ENCODE results near the gene WDR37. TPM values are rescaled to one million over a fixed set of nuclear protein-coding genes. Genes with fewer than 3 reads are reported as not detected.
"Not testable (repeated sequence)": the region's sequence is repeated elsewhere in the genome, so short reads cannot be mapped to it uniquely, and the experiment has no call there.

The WDR37 gene
- total and polyA plus RNA-seq, 4 donors = 18.7 to 32.6 (median 28.9) TPM

GRCh38 chr10:1036341-1036791 lies 19.8 kb upstream of the WDR37 start:
- no peak overlapping the region for H3K4me3 ChIP-seq (ENCODE audit: low read depth, low read length)
- peaks cover 9% of the 10 kb centered on the region for H3K4me1 ChIP-seq (ENCODE audit: control insufficient read depth, insufficient read depth, low read length)
- H3K36me3 ChIP-seq (ENCODE audit: control insufficient read depth, insufficient read depth, low read length) = peaks cover 18% of the 10 kb centered on the region
- no peaks in the 10 kb centered on the region for H3K27me3 ChIP-seq (ENCODE audit: control insufficient read depth, insufficient read depth, low read length)
- 76% methylated on average over 12 of the region's 14 CpGs for WGBS (ENCODE audit: insufficient coverage)
- no peak overlapping the region for H3K27ac ChIP-seq (ENCODE audit: low read depth, low read length)
- no peak for DNase-seq (ENCODE audit: low read depth in 4 of 6, low spot score in 6 of 6)
- H3K9me3 ChIP-seq (ENCODE audit: control insufficient read depth, insufficient read depth, low read length) = no peaks in the 10 kb centered on the region

GRCh38 chr10:1037098-1037497 lies 19.1 kb upstream of the WDR37 start:
- Histone ChIP-seq H3K27me3 (ENCODE audit: control insufficient read depth, insufficient read depth, low read length) (no peaks in the 10 kb centered on the region), H3K9me3 (ENCODE audit: control insufficient read depth, insufficient read depth, low read length) (no peaks in the 10 kb centered on the region), H3K27ac (ENCODE audit: low read depth, low read length) (no peak overlapping the region), H3K4me1 (ENCODE audit: control insufficient read depth, insufficient read depth, low read length) (peaks cover 9% of the 10 kb centered on the region), H3K36me3 (ENCODE audit: control insufficient read depth, insufficient read depth, low read length) (peaks cover 23% of the 10 kb centered on the region), H3K4me3 (ENCODE audit: low read depth, low read length) (no peak overlapping the region)
- WGBS (ENCODE audit: insufficient coverage) = 85% methylated on average over 8 of the region's 11 CpGs
- no peak for DNase-seq (ENCODE audit: low read depth in 4 of 6, low spot score in 6 of 6)

GRCh38 chr10:1038769-1039168 lies 17.4 kb upstream of the WDR37 start:
- not testable (repeated sequence) for H3K4me1 ChIP-seq (ENCODE audit: control insufficient read depth, insufficient read depth, low read length); H3K27me3 ChIP-seq (ENCODE audit: control insufficient read depth, insufficient read depth, low read length); H3K4me3 ChIP-seq (ENCODE audit: low read depth, low read length); H3K9me3 ChIP-seq (ENCODE audit: control insufficient read depth, insufficient read depth, low read length); H3K27ac ChIP-seq (ENCODE audit: low read depth, low read length); DNase-seq (ENCODE audit: low read depth in 4 of 6, low spot score in 6 of 6)
- H3K36me3 ChIP-seq (ENCODE audit: control insufficient read depth, insufficient read depth, low read length) = peaks cover 23% of the 10 kb centered on the region
- WGBS (ENCODE audit: insufficient coverage) = 87% methylated on average over 3 of the region's 20 CpGs

DNA sequence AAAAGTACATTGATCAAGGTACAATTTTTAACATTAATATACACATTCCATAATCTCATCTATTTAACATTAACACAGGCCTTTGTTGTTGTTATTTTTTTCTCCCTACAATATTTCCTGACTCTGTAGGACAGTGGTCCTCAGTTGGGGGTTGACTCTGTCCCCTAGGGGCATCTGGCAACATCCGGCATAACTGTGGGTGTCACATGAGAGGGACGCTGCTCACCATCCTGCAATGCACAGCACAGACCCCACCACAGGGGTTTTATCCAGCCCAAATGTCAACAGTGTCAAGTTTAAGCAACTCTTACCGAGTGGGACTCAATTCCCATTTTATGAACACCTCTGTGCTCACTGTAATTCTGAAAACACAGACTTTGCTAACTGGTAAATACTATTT lies 16.1 kb upstream of the WDR37 start:
- Histone ChIP-seq H3K4me3 (ENCODE audit: low read depth, low read length) (no peak overlapping the region), H3K27ac (ENCODE audit: low read depth, low read length) (no peak overlapping the region), H3K4me1 (ENCODE audit: control insufficient read depth, insufficient read depth, low read length) (peaks cover 9% of the 10 kb centered on the region), H3K27me3 (ENCODE audit: control insufficient read depth, insufficient read depth, low read length) (no peaks in the 10 kb centered on the region), H3K9me3 (ENCODE audit: control insufficient read depth, insufficient read depth, low read length) (no peaks in the 10 kb centered on the region), H3K36me3 (ENCODE audit: control insufficient read depth, insufficient read depth, low read length) (peaks cover 23% of the 10 kb centered on the region)
- WGBS (ENCODE audit: insufficient coverage) = 76% methylated on average over 3 of the region's 3 CpGs
- DNase-seq (ENCODE audit: low read depth in 4 of 6, low spot score in 6 of 6) = no peak

- H3K36me3 ChIP-seq (ENCODE audit: control insufficient read depth, insufficient read depth, low read length) = peaks cover 20% of the 10 kb centered on the region
- 94% methylated on average over 2 of the region's 9 CpGs for WGBS (ENCODE audit: insufficient coverage)
- H3K27me3 ChIP-seq (ENCODE audit: control insufficient read depth, insufficient read depth, low read length) = no peaks in the 10 kb centered on the region
These were observed 14.7 kb upstream of the WDR37 start for GRCh38 chr10:1041514-1041913.

GRCh38 chr10:1043532-1043995 lies 12.6 kb upstream of the WDR37 start:
- Histone ChIP-seq H3K36me3 (ENCODE audit: control insufficient read depth, insufficient read depth, low read length) (peaks cover 13% of the 10 kb centered on the region), H3K9me3 (ENCODE audit: control insufficient read depth, insufficient read depth, low read length) (no peaks in the 10 kb centered on the region), H3K4me1 (ENCODE audit: control insufficient read depth, insufficient read depth, low read length) (peaks cover 12% of the 10 kb centered on the region), H3K27me3 (ENCODE audit: control insufficient read depth, insufficient read depth, low read length) (no peaks in the 10 kb centered on the region), H3K4me3 (ENCODE audit: low read depth, low read length) (no peak overlapping the region), H3K27ac (ENCODE audit: low read depth, low read length) (peak overlapping the region; percentile 21)
- DNase-seq (ENCODE audit: low read depth in 4 of 6, low spot score in 6 of 6) = peak in 1 of 6 donors; percentile 54
- WGBS (ENCODE audit: insufficient coverage) = 66% methylated on average over 5 of the region's 12 CpGs

More at GRCh38 chr10:1041514-1041913, 14.7 kb upstream of the WDR37 start:
- no peak overlapping the region for H3K27ac ChIP-seq (ENCODE audit: low read depth, low read length)
- peaks cover 7% of the 10 kb centered on the region for H3K4me1 ChIP-seq (ENCODE audit: control insufficient read depth, insufficient read depth, low read length)
- H3K9me3 ChIP-seq (ENCODE audit: control insufficient read depth, insufficient read depth, low read length) = no peaks in the 10 kb centered on the region
- H3K4me3 ChIP-seq (ENCODE audit: low read depth, low read length) = no peak overlapping the region
- no peak for DNase-seq (ENCODE audit: low read depth in 4 of 6, low spot score in 6 of 6)

GRCh38 chr10:1044146-1044545 lies 12.0 kb upstream of the WDR37 start:
- Histone ChIP-seq H3K9me3 (ENCODE audit: control insufficient read depth, insufficient read depth, low read length) (no peaks in the 10 kb centered on the region), H3K4me1 (ENCODE audit: control insufficient read depth, insufficient read depth, low read length) (peaks cover 12% of the 10 kb centered on the region), H3K27me3 (ENCODE audit: control insufficient read depth, insufficient read depth, low read length) (no peaks in the 10 kb centered on the region), H3K36me3 (ENCODE audit: control insufficient read depth, insufficient read depth, low read length) (peaks cover 7% of the 10 kb centered on the region), H3K27ac (ENCODE audit: low read depth, low read length) (no peak overlapping the region), H3K4me3 (ENCODE audit: low read depth, low read length) (no peak overlapping the region)
- WGBS (ENCODE audit: insufficient coverage) = 44% methylated on average over 4 of the region's 4 CpGs
- no peak for DNase-seq (ENCODE audit: low read depth in 4 of 6, low spot score in 6 of 6)

GRCh38 chr10:1044964-1045363 lies 11.2 kb upstream of the WDR37 start:
- no peak overlapping the region for H3K27ac ChIP-seq (ENCODE audit: low read depth, low read length)
- no peaks in the 10 kb centered on the region for H3K9me3 ChIP-seq (ENCODE audit: control insufficient read depth, insufficient read depth, low read length)
- H3K27me3 ChIP-seq (ENCODE audit: control insufficient read depth, insufficient read depth, low read length) = no peaks in the 10 kb centered on the region
- 66% methylated on average over 3 of the region's 4 CpGs for WGBS (ENCODE audit: insufficient coverage)
- H3K4me1 ChIP-seq (ENCODE audit: control insufficient read depth, insufficient read depth, low read length) = peaks cover 17% of the 10 kb centered on the region
- no peak for DNase-seq (ENCODE audit: low read depth in 4 of 6, low spot score in 6 of 6)
- H3K4me3 ChIP-seq (ENCODE audit: low read depth, low read length) = no peak overlapping the region
- H3K36me3 ChIP-seq (ENCODE audit: control insufficient read depth, insufficient read depth, low read length) = peaks cover 7% of the 10 kb centered on the region

DNA sequence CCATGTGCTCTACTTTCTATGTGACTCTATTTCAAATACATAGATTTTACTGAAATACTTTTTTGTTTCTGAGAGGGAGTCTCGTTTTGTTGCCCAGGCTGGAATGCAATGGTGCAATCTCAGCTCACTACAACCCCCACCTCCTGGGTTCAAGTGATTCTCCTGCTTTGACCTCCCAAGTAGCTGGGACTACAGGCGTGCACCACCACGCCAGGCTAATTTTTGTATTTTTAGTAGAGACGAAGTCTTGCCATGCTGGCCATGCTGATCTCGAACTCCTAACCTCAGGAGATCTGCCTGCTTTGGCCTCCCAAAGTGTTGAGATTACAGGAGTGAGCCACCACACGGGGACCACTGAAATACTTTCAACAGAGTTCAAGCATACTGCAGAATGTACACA lies 10.8 kb upstream of the WDR37 start:
- H3K4me1 ChIP-seq (ENCODE audit: control insufficient read depth, insufficient read depth, low read length) = peaks cover 18% of the 10 kb centered on the region
- H3K27me3 ChIP-seq (ENCODE audit: control insufficient read depth, insufficient read depth, low read length) = no peaks in the 10 kb centered on the region
- no peak overlapping the region for H3K4me3 ChIP-seq (ENCODE audit: low read depth, low read length)
- no peaks in the 10 kb centered on the region for H3K9me3 ChIP-seq (ENCODE audit: control insufficient read depth, insufficient read depth, low read length)
- H3K36me3 ChIP-seq (ENCODE audit: control insufficient read depth, insufficient read depth, low read length) = peaks cover 4% of the 10 kb centered on the region
- H3K27ac ChIP-seq (ENCODE audit: low read depth, low read length) = no peak overlapping the region
- no peak for DNase-seq (ENCODE audit: low read depth in 4 of 6, low spot score in 6 of 6)
- WGBS (ENCODE audit: insufficient coverage) = 96% methylated on average over 4 of the region's 6 CpGs

DNA sequence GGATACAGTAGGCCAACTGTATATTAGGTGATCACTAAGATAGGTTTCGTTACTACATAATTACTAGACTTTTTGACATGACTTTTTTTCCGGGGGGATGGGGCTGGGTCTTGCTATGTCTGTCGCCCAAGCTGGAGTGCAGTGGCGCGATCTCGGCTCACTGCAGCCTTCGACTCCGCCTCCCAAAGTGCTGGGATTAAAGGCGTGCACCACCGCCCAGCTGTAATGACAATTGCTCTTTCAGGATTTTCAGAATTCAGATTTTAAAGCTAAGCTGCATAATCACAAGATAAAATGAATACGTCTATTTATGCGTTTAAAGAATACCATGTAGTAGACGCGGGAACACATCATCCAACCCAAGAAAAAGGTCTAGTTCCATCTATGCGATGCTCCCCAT lies 8.2 kb upstream of the WDR37 start:
- Histone ChIP-seq H3K36me3 (ENCODE audit: control insufficient read depth, insufficient read depth, low read length) (peaks cover 7% of the 10 kb centered on the region), H3K27ac (ENCODE audit: low read depth, low read length) (peak overlapping the region; percentile 100), H3K4me3 (ENCODE audit: low read depth, low read length) (peak overlapping the region; percentile 92), H3K9me3 (ENCODE audit: control insufficient read depth, insufficient read depth, low read length) (no peaks in the 10 kb centered on the region), H3K4me1 (ENCODE audit: control insufficient read depth, insufficient read depth, low read length) (peaks cover 21% of the 10 kb centered on the region), H3K27me3 (ENCODE audit: control insufficient read depth, insufficient read depth, low read length) (no peaks in the 10 kb centered on the region)
- 2% methylated on average over 9 of the region's 15 CpGs for WGBS (ENCODE audit: insufficient coverage)
- peak in 1 of 6 donors; percentile 48 for DNase-seq (ENCODE audit: low read depth in 4 of 6, low spot score in 6 of 6)

Measured in spinal cord (tissue), 10 donors.